H9 (cell line): ENCODE measurements around the gene OTULIN. TPM values are rescaled to one million over a fixed set of nuclear protein-coding genes. Genes with fewer than 3 reads are reported as not detected.

Source experiments
- DNase-seq: peaks from one replicate; pipeline ENCODE4 v3.0.0-alpha.2; 2017
- H2AFZ ChIP-seq: one replicate; pipeline ENCODE4 v1.6.1; 2013; ENCODE audit warnings: mild to moderate bottlenecking, low read length, control low read depth, moderate library complexity
- H2AK5ac ChIP-seq: 2 replicates; pipeline ENCODE4 v1.6.1; 2013; ENCODE audit warnings: low read length, control low read depth, mixed read lengths; ENCODE audit not compliant: insufficient read length
- H2BK120ac ChIP-seq: one replicate; pipeline ENCODE4 v1.6.1; 2013; ENCODE audit warnings: low read depth, mild to moderate bottlenecking, low read length, control low read depth, inconsistent platforms; ENCODE audit not compliant: poor library complexity, severe bottlenecking
- H2BK12ac ChIP-seq: 2 replicates; pipeline ENCODE4 v1.6.1; 2013; ENCODE audit warnings: low read length, control low read depth, mixed read lengths, low read depth; ENCODE audit not compliant: insufficient read length
- H2BK15ac ChIP-seq: 2 replicates; pipeline ENCODE4 v1.6.1; 2013; ENCODE audit warnings: low read depth, low read length, control low read depth
- H2BK20ac ChIP-seq: one replicate; pipeline ENCODE4 v1.6.1; 2013; ENCODE audit warnings: low read depth, mild to moderate bottlenecking, low read length, control low read depth, inconsistent platforms; ENCODE audit not compliant: poor library complexity, severe bottlenecking
- H2BK5ac ChIP-seq: 2 replicates; pipeline ENCODE4 v1.6.1; 2013; ENCODE audit warnings: low read length, control low read depth, mixed read lengths; ENCODE audit not compliant: insufficient read length
- H3K14ac ChIP-seq: 2 replicates; pipeline ENCODE4 v1.6.1; 2013; ENCODE audit warnings: low read length, control low read depth; ENCODE audit not compliant: insufficient read depth
- H3K18ac ChIP-seq: 2 replicates; pipeline ENCODE4 v1.6.1; 2013; ENCODE audit warnings: low read depth, mild to moderate bottlenecking, mixed read lengths, low read length, control low read depth; ENCODE audit not compliant: insufficient read length
- H3K23ac ChIP-seq: 2 replicates; pipeline ENCODE4 v1.6.1; 2013; ENCODE audit warnings: low read length, control low read depth, mixed read lengths, low read depth; ENCODE audit not compliant: insufficient read length
- H3K23me2 ChIP-seq: 2 replicates; pipeline ENCODE4 v1.6.1; 2013; ENCODE audit warnings: low read depth, mild to moderate bottlenecking, mixed read lengths, low read length, control low read depth; ENCODE audit not compliant: insufficient read length, poor library complexity, severe bottlenecking
- H3K27ac ChIP-seq: 2 replicates; pipeline ENCODE4 v1.5.1; 2013; ENCODE audit warnings: low read length, control low read depth, mixed read lengths, low read depth; ENCODE audit not compliant: insufficient read length
- H3K27me3 ChIP-seq: 2 replicates; pipeline ENCODE4 v1.6.1; 2013; ENCODE audit warnings: low read length, control low read depth, inconsistent platforms; ENCODE audit not compliant: insufficient read depth
- H3K4ac ChIP-seq: 2 replicates; pipeline ENCODE4 v1.6.1; 2013; ENCODE audit warnings: low read depth, mild to moderate bottlenecking, control low read depth, inconsistent platforms, low read length, moderate library complexity
- H3K4me1 ChIP-seq: 2 replicates; pipeline ENCODE4 v1.6.1; 2013; ENCODE audit warnings: low read length, control low read depth, inconsistent platforms; ENCODE audit not compliant: insufficient read depth
- H3K4me2 ChIP-seq: 2 replicates; pipeline ENCODE4 v1.6.1; 2013; ENCODE audit warnings: low read length, control low read depth, mixed read lengths; ENCODE audit not compliant: insufficient read length, insufficient read depth
- H3K56ac ChIP-seq: 2 replicates; pipeline ENCODE4 v1.6.1; 2013; ENCODE audit warnings: low read depth, mild to moderate bottlenecking, mixed read lengths, low read length, control low read depth; ENCODE audit not compliant: insufficient read length
- H3K79me1 ChIP-seq: 2 replicates; pipeline ENCODE4 v1.6.1; 2013; ENCODE audit warnings: low read depth, mild to moderate bottlenecking, moderate library complexity, low read length, control low read depth, inconsistent platforms; ENCODE audit not compliant: insufficient read depth, poor library complexity, severe bottlenecking
- H3K79me2 ChIP-seq: 2 replicates; pipeline ENCODE4 v1.6.1; 2013; ENCODE audit warnings: low read length, control low read depth, inconsistent platforms; ENCODE audit not compliant: insufficient read depth
- H3K9ac ChIP-seq: 2 replicates; pipeline ENCODE4 v1.6.1; 2013; ENCODE audit warnings: low read length, control low read depth, mixed read lengths; ENCODE audit not compliant: insufficient read length; ENCODE audit errors: extremely low read depth
- H3K9me3 ChIP-seq: one replicate; pipeline ENCODE4 v1.6.1; 2013; ENCODE audit warnings: low read depth, low read length, inconsistent platforms; ENCODE audit not compliant: control insufficient read depth
- H3T11ph ChIP-seq: one replicate; pipeline ENCODE4 v1.6.1; 2013; ENCODE audit warnings: mild to moderate bottlenecking, low read length, control low read depth, inconsistent platforms
- H4K20me1 ChIP-seq: one replicate; pipeline ENCODE4 v1.6.1; 2013; ENCODE audit not compliant: control insufficient read depth, insufficient read length, insufficient read depth
- H4K5ac ChIP-seq: 2 replicates; pipeline ENCODE4 v1.6.1; 2013; ENCODE audit warnings: low read depth, mild to moderate bottlenecking, mixed read lengths, low read length, control low read depth; ENCODE audit not compliant: insufficient read length
- H4K8ac ChIP-seq: replicated peaks from 2 replicates; pipeline ENCODE4 v1.6.1; 2013; ENCODE audit warnings: low read length, control low read depth, mixed read lengths, low read depth; ENCODE audit not compliant: insufficient read length
- H4K91ac ChIP-seq: 2 replicates; pipeline ENCODE4 v1.6.1; 2013; ENCODE audit warnings: low read depth, mild to moderate bottlenecking, moderate library complexity, mixed read lengths, low read length, control low read depth; ENCODE audit not compliant: insufficient read length
- H3K27ac Mint-ChIP-seq, 3 experiments: 2 replicates in 2 of 3; 3 replicates in 1 of 3; pipeline ENCODE4 v1.8.0; 2020 to 2021; ENCODE audit warnings: mixed read lengths in 3 of 3, mild to moderate bottlenecking in 1 of 3, moderate library complexity in 1 of 3
- H3K27me3 Mint-ChIP-seq: 2 replicates; pipeline ENCODE4 v1.8.0; 2021; ENCODE audit warnings: low read depth, mild to moderate bottlenecking, moderate library complexity, mixed read lengths
- H3K36me3 Mint-ChIP-seq, 3 experiments: 2 replicates in 2 of 3; 3 replicates in 1 of 3; pipeline ENCODE4 v1.8.0; 2020 to 2021; ENCODE audit warnings: low read depth in 3 of 3, mixed read lengths in 3 of 3; ENCODE audit not compliant: insufficient read depth in 1 of 3
- H3K4me1 Mint-ChIP-seq, 2 experiments: 2 replicates each; pipeline ENCODE4 v1.8.0; 2020; ENCODE audit warnings: mixed read lengths in 2 of 2
- H3K4me3 Mint-ChIP-seq, 2 experiments: 2 replicates in 1 of 2; 3 replicates in 1 of 2; pipeline ENCODE4 v1.8.0; 2020 to 2021; ENCODE audit warnings: mild to moderate bottlenecking in 2 of 2, mixed read lengths in 2 of 2, moderate library complexity in 1 of 2
- H3K9me3 Mint-ChIP-seq, 2 experiments: 2 replicates in 1 of 2; 3 replicates in 1 of 2; pipeline ENCODE4 v1.8.0; 2020; ENCODE audit warnings: mild to moderate bottlenecking in 2 of 2, mixed read lengths in 2 of 2, moderate library complexity in 1 of 2
- CTCF ChIP-seq: fragments of 200-600 bp; sonication (generic); conservative IDR thresholded peaks from 3 replicates; pipeline ENCODE4 v1.8.0; 2021; ENCODE audit warnings: antibody characterized with exemption, mild to moderate bottlenecking
- total RNA-seq: library from RNA; stranded (reverse); gene quantifications from 2 replicates; pipeline ENCODE4 v1.2.1, GENCODE V29; 2021

OTULIN gene
- total RNA-seq, 1 experiment from 2014 or later = 35.8 TPM

GRCh38 chr5:14686517-14686916 lies 22.0 kb downstream of the OTULIN start:
- Histone ChIP-seq H3K4ac (no peak overlapping the region), H2BK15ac (no peak overlapping the region), H2BK20ac (no peak overlapping the region), H2BK12ac (no peak overlapping the region), H3K4me1 (no peaks in the 10 kb centered on the region), H3T11ph (no peak overlapping the region), H3K27me3 (no peaks in the 10 kb centered on the region), H2BK5ac (no peak overlapping the region), H3K27ac (no peak overlapping the region), H3K18ac (no peak overlapping the region), H4K5ac (no peak overlapping the region), H3K23me2 (no peaks in the 10 kb centered on the region), H4K20me1 (no peaks in the 10 kb centered on the region), H3K9me3 (no peaks in the 10 kb centered on the region), H3K79me1 (no peaks in the 10 kb centered on the region), H3K9ac (no peak overlapping the region), H4K8ac (no peak overlapping the region), H3K56ac (no peak overlapping the region), H3K4me2 (no peak overlapping the region), H3K79me2 (no peaks in the 10 kb centered on the region), H4K91ac (no peak overlapping the region), H2AK5ac (no peak overlapping the region), H3K14ac (no peak overlapping the region), H3K23ac (no peak overlapping the region), H2AFZ (no peak overlapping the region), H2BK120ac (no peak overlapping the region)
- Mint-ChIP-seq H3K4me1 (peaks cover 5 to 6% of the 10 kb centered on the region in 2 experiments), H3K4me3 (no peak overlapping the region), H3K27me3 (no peaks in the 10 kb centered on the region), H3K27ac (no peak overlapping the region), H3K36me3 (peaks cover 19 to 62% (median 53%) of the 10 kb centered on the region in 3 experiments), H3K9me3 (no peaks in the 10 kb centered on the region)
- no peak for DNase-seq
- TF ChIP-seq CTCF = no peak
